Muscle of leg (tissue), 11 donors: Measurements from ENCODE around the gene VPS52. TPM values are rescaled to one million over a fixed set of nuclear protein-coding genes. Genes with fewer than 3 reads are reported as not detected.
A peak's percentile ranks its signal among the peaks of the same experiment; 100 is the strongest.
"Not testable (repeated sequence)": the region's sequence is repeated elsewhere in the genome, so short reads cannot be mapped to it uniquely, and the experiment has no call there.

Experiments
- DNase-seq: peaks from one replicate; pipeline ENCODE4 v3.0.0; 2013
- H3K27ac ChIP-seq: one replicate; pipeline ENCODE4 v1.5.1; 2013; ENCODE audit warnings: mild to moderate bottlenecking, low read length, control low read depth
- H3K27me3 ChIP-seq: one replicate; pipeline ENCODE4 v1.6.1; 2013; ENCODE audit warnings: low read length; ENCODE audit not compliant: control insufficient read depth, insufficient read depth
- H3K36me3 ChIP-seq: one replicate; pipeline ENCODE4 v1.6.1; 2013; ENCODE audit warnings: low read length; ENCODE audit not compliant: control insufficient read depth, insufficient read depth
- H3K4me1 ChIP-seq: one replicate; pipeline ENCODE4 v1.6.1; 2013; ENCODE audit warnings: low read length; ENCODE audit not compliant: control insufficient read depth, insufficient read depth
- H3K4me3 ChIP-seq: one replicate; pipeline ENCODE4 v1.5.1; 2013; ENCODE audit warnings: low read length, control low read depth
- H3K9me3 ChIP-seq: replicated peaks from 2 replicates; pipeline ENCODE4 v1.6.1; 2013; ENCODE audit warnings: low read depth, low read length; ENCODE audit not compliant: control insufficient read depth
- WGBS: methylation state at CpG from one replicate; pipeline ENCODE4 v1.1.5; 2013; ENCODE audit warnings: missing lambda C conversion rate; ENCODE audit not compliant: insufficient coverage; 5-methylcytosine and 5-hydroxymethylcytosine counted together
- polyA plus RNA-seq, 8 donors: library from polyadenylated mRNA; unstranded; fragments of 120-200 nt; gene quantifications; one replicate each; pipeline versions ENCODE4 v1.2.1 to v1.2.3, GENCODE V29; 2013; ENCODE audit warnings: inconsistent platforms in 1 of 8, low replicate concordance in 1 of 8; ENCODE audit not compliant: insufficient read length in 8 of 8, insufficient read depth in 1 of 8
- total RNA-seq: library from RNA; stranded (reverse); fragments of 120-200 nt; gene quantifications from one replicate; pipeline ENCODE4 v1.2.4, GENCODE V29; 2013

The VPS52 gene
- total and polyA plus RNA-seq, 9 donors, result 26.1 to 52.1 (median 36.1) TPM

DNA sequence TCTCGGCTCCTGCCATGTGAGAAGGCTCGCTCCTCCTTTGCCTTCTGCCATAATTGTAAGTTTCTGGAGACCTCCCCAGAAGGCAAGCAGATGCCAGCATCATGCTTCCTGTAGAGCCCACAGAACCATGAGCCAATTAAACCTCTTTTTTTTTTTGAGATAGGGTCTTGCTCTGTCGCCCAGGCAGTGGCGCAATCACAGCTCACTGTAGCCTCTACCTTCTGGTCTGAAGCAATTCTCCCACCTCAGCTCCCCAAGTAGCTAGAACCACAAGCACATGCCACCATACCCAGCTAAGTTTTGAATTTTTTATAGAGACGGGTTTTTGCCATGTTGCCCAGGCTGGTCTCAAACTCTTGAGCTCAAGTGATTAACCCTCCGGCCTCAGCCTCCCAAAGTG lies 34.8 kb downstream of the VPS52 start:
- H3K4me1 ChIP-seq, result peaks cover 8% of the 10 kb centered on the region
- H3K9me3 ChIP-seq, result no peaks in the 10 kb centered on the region
- no peak overlapping the region for H3K4me3 ChIP-seq
- WGBS, result 82% methylated on average over 6 of the region's 6 CpGs
- H3K27me3 ChIP-seq, result peaks cover 2% of the 10 kb centered on the region
- H3K36me3 ChIP-seq, result no peaks in the 10 kb centered on the region
- no peak for DNase-seq
- H3K27ac ChIP-seq, result no peak overlapping the region

DNA sequence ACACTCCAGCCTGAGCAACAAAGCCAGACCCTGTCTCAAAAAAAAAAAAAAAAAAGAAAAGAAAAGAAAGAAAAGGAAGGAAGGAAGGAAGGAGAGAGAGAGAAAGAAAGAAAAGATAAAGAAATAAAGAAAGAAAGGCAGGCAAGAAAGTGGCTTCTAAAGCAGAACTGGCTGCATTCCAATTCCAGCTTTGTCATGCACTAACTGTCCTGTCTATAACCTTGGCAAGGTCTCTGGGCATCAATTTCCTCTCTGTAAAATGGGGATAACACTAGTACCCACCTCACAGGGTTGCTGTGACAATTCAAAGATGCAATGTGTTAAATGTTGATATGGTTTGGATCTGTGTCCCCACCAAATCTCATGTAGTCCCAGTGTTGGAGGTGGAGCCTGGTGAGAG lies 35.3 kb downstream of the VPS52 start:
- no peaks in the 10 kb centered on the region for H3K9me3 ChIP-seq
- DNase-seq, result no peak
- H3K4me3 ChIP-seq, result no peak overlapping the region
- H3K36me3 ChIP-seq, result no peaks in the 10 kb centered on the region
- peaks cover 2% of the 10 kb centered on the region for H3K27me3 ChIP-seq
- H3K27ac ChIP-seq, result no peak overlapping the region
- H3K4me1 ChIP-seq, result peaks cover 8% of the 10 kb centered on the region

DNA sequence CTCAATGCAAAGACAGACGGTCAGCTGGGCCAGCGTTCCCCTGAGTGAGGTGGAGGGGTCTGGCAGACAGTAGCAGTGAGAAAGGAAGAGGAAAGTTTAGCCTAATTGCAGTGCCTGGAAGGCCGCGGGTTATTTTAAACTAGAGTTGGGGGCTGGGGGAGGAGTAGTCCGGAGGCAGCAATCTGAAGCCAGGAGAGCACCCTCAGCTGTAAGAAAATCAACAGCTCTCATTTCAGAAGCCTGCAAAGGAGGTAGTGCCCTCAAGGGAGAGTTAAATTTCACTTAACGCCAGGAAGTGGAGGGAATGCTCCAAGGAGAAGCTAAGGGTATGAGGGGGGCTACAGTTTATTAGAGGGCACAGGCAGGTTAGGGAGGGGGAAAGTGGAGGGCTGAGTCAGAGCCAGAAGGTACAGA lies 36.4 kb downstream of the VPS52 start:
- Histone ChIP-seq H3K9me3 (no peaks in the 10 kb centered on the region), H3K27ac (no peak overlapping the region), H3K36me3 (no peaks in the 10 kb centered on the region), H3K4me1 (peaks cover 8% of the 10 kb centered on the region), H3K27me3 (peaks cover 2% of the 10 kb centered on the region), H3K4me3 (no peak overlapping the region)
- DNase-seq, result no peak
- WGBS, result 5% methylated on average over 6 of the region's 6 CpGs

DNA sequence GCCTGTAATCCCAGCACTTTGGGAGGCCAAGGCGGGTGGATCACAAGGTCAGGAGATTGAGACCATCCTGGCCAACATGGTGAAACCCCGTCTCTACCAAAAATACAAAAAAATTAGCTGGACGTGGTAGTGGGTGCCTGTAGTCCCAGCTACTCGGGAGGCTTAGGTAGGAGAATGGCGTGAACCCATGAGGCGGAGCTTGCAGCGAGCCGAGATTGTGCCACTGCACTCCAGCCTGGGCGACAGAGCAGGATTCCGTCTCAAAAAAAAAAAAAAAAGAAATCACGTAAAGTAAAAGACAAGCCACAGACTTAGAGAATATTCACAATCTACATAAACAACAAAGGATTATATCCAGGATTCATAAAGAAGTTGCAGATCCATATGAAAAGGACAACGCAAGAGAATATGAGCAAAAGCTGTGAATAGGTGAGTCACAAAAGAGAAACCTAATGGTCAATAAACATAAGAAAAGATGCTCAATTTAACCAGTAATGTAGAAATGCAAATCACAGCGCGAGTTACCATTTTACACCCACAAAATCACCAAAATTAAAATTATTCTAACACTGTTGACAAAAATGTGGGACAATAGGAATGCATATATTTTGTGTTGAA lies 45.1 kb downstream of the VPS52 start:
- not testable (repeated sequence) for H3K4me3 ChIP-seq, H3K4me1 ChIP-seq, H3K27ac ChIP-seq, H3K36me3 ChIP-seq, H3K9me3 ChIP-seq, DNase-seq
- H3K27me3 ChIP-seq, result peaks cover 22% of the 10 kb centered on the region
- WGBS, result no CpG with 5 or more reads among the region's 14 CpGs

DNA sequence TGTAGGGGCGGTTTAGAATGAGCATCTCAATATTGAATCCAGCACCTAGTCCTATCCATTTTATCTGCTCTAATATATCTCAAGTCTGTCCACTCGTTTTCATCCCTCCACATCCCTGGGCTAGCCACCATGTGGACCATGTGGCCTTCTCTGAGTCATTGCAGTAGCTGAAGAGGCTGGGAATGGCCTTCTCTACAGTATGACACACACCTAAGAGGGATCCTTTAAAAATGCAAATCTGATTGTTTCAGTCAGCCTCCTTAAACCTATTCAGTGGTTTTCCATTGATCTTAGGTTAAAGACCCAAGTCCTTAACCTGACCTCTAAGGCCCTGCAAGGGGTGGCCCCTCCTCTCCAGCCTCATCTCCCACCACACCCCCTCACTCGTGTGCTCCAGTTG lies 54.0 kb downstream of the VPS52 start:
- Histone ChIP-seq H3K4me1 (peaks cover 14% of the 10 kb centered on the region), H3K9me3 (no peaks in the 10 kb centered on the region), H3K4me3 (no peak overlapping the region), H3K27ac (no peak overlapping the region), H3K36me3 (no peaks in the 10 kb centered on the region), H3K27me3 (peaks cover 23% of the 10 kb centered on the region)
- WGBS, result 36% methylated on average over 1 of the region's 3 CpGs
- DNase-seq, result no peak

DNA sequence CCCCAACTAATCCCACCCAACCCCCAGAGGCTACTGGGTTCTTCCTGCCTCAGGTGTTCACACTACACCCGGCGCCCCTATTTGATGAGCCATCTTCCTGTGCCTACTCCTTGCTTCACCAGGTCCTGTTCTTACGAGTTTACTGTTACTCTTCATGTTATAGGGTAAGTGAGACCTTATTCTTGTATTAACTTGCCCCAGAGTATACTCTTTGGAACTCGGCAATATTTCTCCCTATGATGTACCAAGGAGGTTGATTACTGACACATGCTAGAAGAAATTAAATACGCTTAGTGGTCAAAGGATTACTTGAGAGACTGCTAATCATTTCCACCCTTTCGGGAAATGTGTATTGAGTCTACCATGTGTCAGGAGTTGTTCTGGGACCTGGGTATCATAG lies 54.4 kb downstream of the VPS52 start:
- Histone ChIP-seq H3K27me3 (peaks cover 23% of the 10 kb centered on the region), H3K9me3 (no peaks in the 10 kb centered on the region), H3K4me1 (peaks cover 18% of the 10 kb centered on the region), H3K36me3 (peaks cover 3% of the 10 kb centered on the region), H3K27ac (no peak overlapping the region), H3K4me3 (no peak overlapping the region)
- no peak for DNase-seq
- WGBS, result no CpG with 5 or more reads among the region's 6 CpGs

DNA sequence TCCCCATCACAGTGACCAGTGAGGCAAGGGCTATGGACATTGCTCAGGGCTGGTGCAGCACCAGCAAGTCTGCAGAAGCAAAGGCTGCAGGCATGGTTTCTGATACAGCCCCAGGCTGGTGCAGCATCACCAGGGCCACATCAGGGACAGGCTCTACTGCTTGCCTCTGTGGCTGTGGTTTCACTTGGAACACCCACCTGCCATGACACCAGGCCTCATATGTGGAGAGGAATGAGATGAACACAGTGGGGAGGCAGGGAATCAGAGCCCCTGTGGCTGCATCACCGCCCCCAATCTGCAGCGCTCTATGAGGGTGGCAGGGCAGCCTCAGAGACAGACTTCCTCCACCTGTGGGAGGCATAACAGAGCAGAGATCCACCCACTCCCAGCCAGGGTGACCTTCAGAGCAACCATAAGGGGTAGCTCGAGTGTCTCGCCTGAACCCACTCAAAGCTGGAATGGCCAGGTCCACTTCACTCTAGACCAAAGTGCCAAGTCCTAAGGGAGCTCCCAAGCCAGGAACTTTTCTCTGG lies 55.5 kb downstream of the VPS52 start:
- H3K9me3 ChIP-seq, result no peaks in the 10 kb centered on the region
- peaks cover 12% of the 10 kb centered on the region for H3K36me3 ChIP-seq
- no peak overlapping the region for H3K27ac ChIP-seq
- H3K27me3 ChIP-seq, result peaks cover 23% of the 10 kb centered on the region
- 79% methylated on average over 2 of the region's 4 CpGs for WGBS
- DNase-seq, result no peak
- peaks cover 21% of the 10 kb centered on the region for H3K4me1 ChIP-seq
- no peak overlapping the region for H3K4me3 ChIP-seq

DNA sequence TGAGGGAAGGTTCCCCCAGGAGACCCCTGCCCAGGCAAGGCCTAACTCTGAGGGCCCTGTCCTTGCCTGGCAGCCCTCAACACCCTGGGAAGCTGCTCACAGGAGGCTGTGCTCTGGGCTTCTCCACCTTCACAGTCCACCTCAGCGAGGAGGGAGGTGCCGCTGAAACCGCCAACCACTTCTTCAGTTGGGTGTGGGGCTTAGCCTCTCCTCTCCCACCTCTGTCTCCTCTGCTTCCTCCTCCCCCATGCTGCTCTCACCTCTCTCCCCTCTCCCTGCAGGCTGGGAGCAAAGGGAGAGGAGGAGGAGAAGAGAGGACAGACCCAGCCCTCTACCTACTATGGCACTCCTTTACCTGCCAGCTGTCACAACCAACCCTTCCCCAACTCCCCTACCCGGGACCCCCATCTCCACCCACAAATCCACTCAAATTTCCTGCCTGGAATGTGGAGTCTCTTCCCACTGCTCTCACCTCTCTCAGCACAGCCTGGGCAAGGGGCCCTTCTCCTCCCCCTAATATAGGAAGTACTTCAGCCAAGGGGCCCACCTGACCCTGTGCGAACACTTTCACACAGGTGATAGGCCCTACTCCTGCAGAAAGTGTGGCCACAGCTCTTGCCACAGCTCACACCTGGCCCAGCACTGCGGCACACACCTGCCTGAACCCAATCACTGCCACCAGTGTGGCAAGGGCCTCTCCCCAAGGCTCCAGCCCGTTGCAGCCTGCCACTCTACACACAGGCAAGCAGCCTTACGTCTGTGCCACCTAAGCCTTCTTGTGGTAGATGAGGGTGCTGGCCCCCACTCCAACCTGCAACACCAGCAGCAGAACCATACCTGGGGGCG lies 56.2 kb downstream of the VPS52 start:
- Histone ChIP-seq H3K36me3 (peaks cover 12% of the 10 kb centered on the region), H3K27ac (no peak overlapping the region), H3K4me3 (no peak overlapping the region), H3K27me3 (peaks cover 23% of the 10 kb centered on the region), H3K9me3 (no peaks in the 10 kb centered on the region), H3K4me1 (peaks cover 21% of the 10 kb centered on the region)
- DNase-seq, result no peak
- 65% methylated on average over 3 of the region's 9 CpGs for WGBS

DNA sequence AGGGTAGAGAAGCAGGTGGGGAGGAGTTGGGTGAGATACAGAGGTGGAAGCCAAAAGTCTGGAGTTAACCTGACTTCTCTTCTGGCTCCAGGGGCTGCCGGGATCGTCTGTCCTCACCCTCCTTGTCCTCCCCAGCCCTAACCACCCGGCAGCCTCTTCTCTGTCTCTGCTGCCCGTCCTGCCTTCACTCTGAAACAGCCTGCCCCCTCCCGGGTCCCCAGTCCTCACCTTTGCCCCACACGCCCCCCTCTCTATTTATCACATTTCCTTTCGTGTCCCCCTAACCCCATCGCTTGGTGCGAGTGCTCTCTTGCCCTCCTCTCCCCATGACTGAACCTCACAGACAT lies 57.7 kb downstream of the VPS52 start:
- Histone ChIP-seq H3K27ac (no peak overlapping the region), H3K27me3 (peaks cover 20% of the 10 kb centered on the region), H3K4me3 (peak overlapping the region; percentile 39), H3K4me1 (peaks cover 23% of the 10 kb centered on the region), H3K9me3 (no peaks in the 10 kb centered on the region), H3K36me3 (peaks cover 21% of the 10 kb centered on the region)
- no peak for DNase-seq
- 15% methylated on average over 9 of the region's 9 CpGs for WGBS

DNA sequence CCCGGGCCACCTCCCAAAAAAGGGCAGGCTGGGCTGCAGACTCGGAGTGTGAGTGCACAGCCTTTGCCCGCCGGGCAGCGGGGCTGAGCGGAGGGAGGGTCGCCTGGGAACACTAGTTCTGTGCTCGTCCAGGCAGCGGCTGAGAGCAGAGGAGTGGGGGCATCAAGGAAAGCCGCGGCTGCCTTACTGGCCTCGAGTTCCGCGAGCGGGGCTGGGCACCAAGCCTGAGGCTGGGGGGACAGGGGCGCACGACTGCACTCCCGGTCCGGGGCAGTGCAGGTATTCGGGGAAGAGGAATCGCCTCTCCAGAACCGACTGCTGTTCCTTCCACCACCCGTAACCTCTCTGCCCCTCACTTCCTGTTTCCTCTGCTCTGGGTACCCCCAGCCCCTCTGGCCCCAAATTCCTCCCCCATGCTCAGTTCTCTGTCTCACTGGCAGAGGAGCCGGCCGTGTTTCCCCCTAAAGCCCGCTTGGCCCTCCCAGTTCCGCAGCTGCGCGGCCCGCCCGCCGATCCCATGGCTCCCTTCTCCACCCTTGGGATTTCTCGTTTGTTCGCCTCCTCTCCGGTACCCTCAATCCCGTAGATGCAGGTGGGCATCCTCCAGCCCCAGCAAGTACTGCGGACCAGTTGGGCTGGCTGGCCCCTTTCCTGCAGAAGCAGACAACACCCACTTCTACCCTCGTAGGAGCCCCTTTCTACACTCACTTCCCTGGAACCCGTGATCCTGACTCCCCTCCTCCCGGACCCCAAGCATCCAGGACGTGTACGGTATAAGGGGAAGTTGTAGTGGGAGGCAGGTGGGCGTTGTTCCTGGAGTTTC lies 58.3 kb downstream of the VPS52 start:
- peaks cover 21% of the 10 kb centered on the region for H3K36me3 ChIP-seq
- peaks cover 20% of the 10 kb centered on the region for H3K27me3 ChIP-seq
- H3K27ac ChIP-seq, result peak overlapping the region; percentile 24
- H3K4me1 ChIP-seq, result peaks cover 25% of the 10 kb centered on the region
- peak overlapping the region; percentile 39 for H3K4me3 ChIP-seq
- peak; percentile 53 for DNase-seq
- under 1% methylated on average over 33 of the region's 43 CpGs for WGBS
- no peaks in the 10 kb centered on the region for H3K9me3 ChIP-seq
